Activated T-helper 1 cell treated with anti-CD3 and anti-CD28 coated beads, Interleukin-12 subunit alpha, Interleukin-12 subunit beta, Interleukin-2, Interleukin-4 antibody, amounts not matched to agents 30 ng/mL and 10 ng/mL and 1 ng/mL, durations not matched to agents 14 hours and 24 hours and 36 hours (primary cell): ENCODE measurements around the gene SENP8. TPM values are rescaled to one million over a fixed set of nuclear protein-coding genes. Genes with fewer than 3 reads are reported as not detected.

Experiments used
- DNase-seq: peaks from one replicate; pipeline ENCODE4 v3.0.0; 2021; ENCODE audit warnings: low spot score
- H3K27ac Mint-ChIP-seq: one replicate; pipeline ENCODE4 v1.8.0; 2021; ENCODE audit warnings: mild to moderate bottlenecking, mixed read lengths
- H3K27me3 Mint-ChIP-seq: one replicate; pipeline ENCODE4 v1.8.0; 2022; ENCODE audit warnings: mild to moderate bottlenecking, moderate library complexity, mixed read lengths; ENCODE audit not compliant: insufficient read depth
- H3K36me3 Mint-ChIP-seq: one replicate; pipeline ENCODE4 v1.8.0; 2021; ENCODE audit warnings: low read depth, mixed read lengths
- H3K4me1 Mint-ChIP-seq: one replicate; pipeline ENCODE4 v1.8.0; 2021; ENCODE audit warnings: low read depth, mixed read lengths
- H3K4me3 Mint-ChIP-seq: one replicate; pipeline ENCODE4 v1.8.0; 2021; ENCODE audit warnings: mild to moderate bottlenecking, moderate library complexity, mixed read lengths
- H3K9me3 Mint-ChIP-seq: one replicate; pipeline ENCODE4 v1.8.0; 2021; ENCODE audit warnings: mixed read lengths
- intact Hi-C: fragments of 100-400 bp; cut with micrococcal nuclease; formaldehyde crosslinking; loops from one replicate; pipeline ENCODE4 v1.15.1; 2024
- total RNA-seq: library from RNA; stranded (reverse); gene quantifications from 2 replicates; pipeline ENCODE4 v1.2.3, GENCODE V29; 2022

SENP8 gene
- total RNA-seq, 1 donor from 2014 or later, result 1.5 TPM

DNA sequence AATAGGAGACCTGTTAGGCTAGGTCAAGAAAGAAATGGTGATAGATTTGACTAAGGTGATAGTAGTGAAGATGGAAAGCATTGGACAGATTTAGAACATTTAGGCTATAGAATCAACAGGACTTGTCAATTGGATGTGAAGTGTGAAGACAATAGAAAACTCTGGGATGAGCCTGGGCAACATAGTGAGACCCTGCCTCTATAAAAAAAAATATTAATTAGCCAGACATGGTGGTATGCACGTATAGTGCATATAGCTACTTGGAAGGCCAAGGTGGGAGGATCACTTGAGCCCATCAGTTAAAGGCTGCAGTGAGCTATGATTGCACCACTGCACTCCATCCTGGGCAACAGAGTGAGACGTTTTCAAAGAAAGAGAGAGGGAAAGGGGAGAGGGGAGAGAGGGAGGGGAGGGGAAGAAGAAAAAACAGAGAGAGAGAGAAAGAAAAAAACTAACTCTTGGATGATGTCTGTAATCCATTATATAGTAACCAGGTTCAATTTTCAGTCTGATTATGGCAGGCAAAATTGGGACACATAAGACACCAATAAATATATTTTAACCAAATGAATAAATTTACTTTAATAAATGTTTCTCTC lies 9.6 kb downstream of the SENP8 start:
- intact Hi-C loops, result no loop called here
- no peaks in the 10 kb centered on the region for H3K9me3 Mint-ChIP-seq
- no peaks in the 10 kb centered on the region for H3K36me3 Mint-ChIP-seq
- H3K27ac Mint-ChIP-seq, result no peak overlapping the region
- H3K4me3 Mint-ChIP-seq, result no peak overlapping the region
- no peaks in the 10 kb centered on the region for H3K4me1 Mint-ChIP-seq
- H3K27me3 Mint-ChIP-seq, result peaks cover 14% of the 10 kb centered on the region
- no peak for DNase-seq

DNA sequence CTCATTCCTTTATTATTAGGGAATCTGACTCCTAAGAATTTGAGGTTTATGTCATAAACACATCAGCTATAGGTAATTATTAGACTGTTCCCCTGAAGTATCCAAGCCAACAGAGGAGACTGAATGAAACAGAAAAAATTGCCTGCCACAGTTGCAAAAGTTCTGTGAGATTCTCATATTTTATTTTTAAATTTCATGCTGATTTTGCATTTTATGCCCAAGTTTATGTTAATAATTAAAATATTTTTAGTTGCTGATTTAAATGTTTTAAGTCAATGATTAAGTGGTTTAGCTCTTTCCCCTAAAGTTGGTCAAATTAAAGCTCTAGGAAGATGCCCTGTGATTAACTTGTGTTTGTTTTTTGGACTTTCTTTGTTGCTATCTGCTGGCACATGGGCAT lies 10.2 kb downstream of the SENP8 start:
- DNase-seq, result no peak
- H3K36me3 Mint-ChIP-seq, result no peaks in the 10 kb centered on the region
- H3K4me3 Mint-ChIP-seq, result no peak overlapping the region
- no peaks in the 10 kb centered on the region for H3K9me3 Mint-ChIP-seq
- H3K4me1 Mint-ChIP-seq, result no peaks in the 10 kb centered on the region
- H3K27me3 Mint-ChIP-seq, result peaks cover 17% of the 10 kb centered on the region
- no peak overlapping the region for H3K27ac Mint-ChIP-seq
- intact Hi-C loops, result no loop called here

DNA sequence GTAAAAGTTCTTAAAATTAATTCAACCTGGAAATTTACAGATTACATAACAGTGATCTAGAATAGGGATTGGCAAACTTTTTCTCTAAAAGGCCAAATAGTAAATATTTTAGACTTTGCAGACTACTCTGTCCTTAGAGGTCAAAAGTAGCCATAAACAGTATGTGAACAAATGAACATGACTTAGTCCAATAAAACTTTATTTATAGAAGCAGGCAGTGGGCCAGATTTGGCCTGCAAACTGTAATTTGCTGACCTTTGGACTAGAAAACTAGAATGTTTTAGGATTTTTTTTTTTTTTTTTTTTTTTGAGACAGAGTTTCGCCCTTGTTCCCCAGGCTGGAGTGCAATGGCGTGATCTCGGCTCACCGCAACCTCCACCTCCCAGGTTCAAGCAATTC lies 12.1 kb downstream of the SENP8 start:
- Mint-ChIP-seq H3K27ac (no peak overlapping the region), H3K27me3 (peaks cover 15% of the 10 kb centered on the region), H3K9me3 (no peaks in the 10 kb centered on the region), H3K4me1 (no peaks in the 10 kb centered on the region), H3K36me3 (no peaks in the 10 kb centered on the region), H3K4me3 (no peak overlapping the region)
- intact Hi-C loops, result no loop called here
- DNase-seq, result no peak

DNA sequence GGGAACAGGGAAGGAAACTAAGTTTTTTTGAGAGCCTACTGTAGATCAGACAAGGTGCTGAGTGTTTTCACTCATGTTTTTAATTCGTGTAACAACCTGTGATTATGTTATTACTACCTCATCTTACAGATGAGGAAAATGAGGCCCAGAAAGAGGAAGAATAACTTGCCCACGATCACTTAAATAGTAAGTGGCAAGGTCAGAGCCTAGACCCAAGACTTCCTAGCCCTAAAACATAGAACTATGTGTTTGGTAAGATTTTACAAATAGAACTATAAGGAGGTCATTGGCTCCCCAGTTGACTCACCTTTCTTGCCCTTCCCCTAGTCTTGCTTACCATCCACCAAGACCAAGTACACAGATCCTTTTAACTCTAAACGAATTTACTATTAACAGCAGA lies 13.7 kb downstream of the SENP8 start:
- H3K4me3 Mint-ChIP-seq, result no peak overlapping the region
- H3K9me3 Mint-ChIP-seq, result no peaks in the 10 kb centered on the region
- H3K36me3 Mint-ChIP-seq, result no peaks in the 10 kb centered on the region
- H3K27me3 Mint-ChIP-seq, result peaks cover 15% of the 10 kb centered on the region
- intact Hi-C loops, result no loop called here
- no peaks in the 10 kb centered on the region for H3K4me1 Mint-ChIP-seq
- H3K27ac Mint-ChIP-seq, result no peak overlapping the region
- DNase-seq, result no peak

DNA sequence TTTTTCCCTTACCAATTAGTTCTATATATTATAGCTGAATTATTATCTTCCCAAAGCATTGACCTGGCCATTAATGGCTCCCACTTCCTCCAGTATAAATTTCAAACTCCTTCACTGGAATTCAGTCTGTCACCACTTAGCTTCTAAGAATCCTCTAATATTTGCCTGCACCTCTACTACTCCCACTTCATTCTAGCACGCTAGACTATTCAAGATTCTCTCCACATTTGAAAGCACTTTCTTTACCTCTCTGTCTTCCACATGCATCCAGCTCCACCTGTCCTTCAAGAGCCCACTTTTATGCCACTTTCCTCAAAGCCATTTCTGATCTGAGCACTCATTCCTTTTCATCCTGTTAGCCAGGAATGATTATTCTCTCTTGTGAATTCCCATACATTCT lies 15.0 kb downstream of the SENP8 start:
- no peaks in the 10 kb centered on the region for H3K4me1 Mint-ChIP-seq
- DNase-seq, result no peak
- no peaks in the 10 kb centered on the region for H3K9me3 Mint-ChIP-seq
- H3K4me3 Mint-ChIP-seq, result no peak overlapping the region
- no peaks in the 10 kb centered on the region for H3K36me3 Mint-ChIP-seq
- H3K27ac Mint-ChIP-seq, result no peak overlapping the region
- peaks cover 9% of the 10 kb centered on the region for H3K27me3 Mint-ChIP-seq
- intact Hi-C loops, result no loop called here

DNA sequence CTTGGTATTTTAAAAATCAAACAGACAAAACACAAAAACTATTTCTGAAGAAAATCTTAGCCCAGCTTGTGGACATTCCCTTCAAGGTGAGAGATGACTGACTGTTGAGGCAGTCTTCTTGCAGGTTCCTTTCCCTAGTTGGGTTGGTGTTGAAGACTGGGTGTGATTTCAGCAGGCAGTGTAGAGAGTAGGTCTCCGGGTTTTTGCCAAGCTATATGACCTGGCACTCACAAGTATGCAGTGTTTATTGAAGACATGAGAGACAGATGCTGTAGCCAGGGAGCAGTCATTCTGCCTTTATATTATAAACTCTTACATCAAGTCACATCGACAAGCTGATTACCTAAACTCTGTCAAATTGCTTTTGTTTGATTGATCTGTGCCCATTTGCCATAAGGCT lies 17.5 kb downstream of the SENP8 start:
- Mint-ChIP-seq H3K4me3 (no peak overlapping the region), H3K27me3 (peaks cover 7% of the 10 kb centered on the region), H3K4me1 (no peaks in the 10 kb centered on the region), H3K36me3 (no peaks in the 10 kb centered on the region), H3K27ac (no peak overlapping the region), H3K9me3 (no peaks in the 10 kb centered on the region)
- DNase-seq, result no peak
- intact Hi-C loops, result no loop called here

DNA sequence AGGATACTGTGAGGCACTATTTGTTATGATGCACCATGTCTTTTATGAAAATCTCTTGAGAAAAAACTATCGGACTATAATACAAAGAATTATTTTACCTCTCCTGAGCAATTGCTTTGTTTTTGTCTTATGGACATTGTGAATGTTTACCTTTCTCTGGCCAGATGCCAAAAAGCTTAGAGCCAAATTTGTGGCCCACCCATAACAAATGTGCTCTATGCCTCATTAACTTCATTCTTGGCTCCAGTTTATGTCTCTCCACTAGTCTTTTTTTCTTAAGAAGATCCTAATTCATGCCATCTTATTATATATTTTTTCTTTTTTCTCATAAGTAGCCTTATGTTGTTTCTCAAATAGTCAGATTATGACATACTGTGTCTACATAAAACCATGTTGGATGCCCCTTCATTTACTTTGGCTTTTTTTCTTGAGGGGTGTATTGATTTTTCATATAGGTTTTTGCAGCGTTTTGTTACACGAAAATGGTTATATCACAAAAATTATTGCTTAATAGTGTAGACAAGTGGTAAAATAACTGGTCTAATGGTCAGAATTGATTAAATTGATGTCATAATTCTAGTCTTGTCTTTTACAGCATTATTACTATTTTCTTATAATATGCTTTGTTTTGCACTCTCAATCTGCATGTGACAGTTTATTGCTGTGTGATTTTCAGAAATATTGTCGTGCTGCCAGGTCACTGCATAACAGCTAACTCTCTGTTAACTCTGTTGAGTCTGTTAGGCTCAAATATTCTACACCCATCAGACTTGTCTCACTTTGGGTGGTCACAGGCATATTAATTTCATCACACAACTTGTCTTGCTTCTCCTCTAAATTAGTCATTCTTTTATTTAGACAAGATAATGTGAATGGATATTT lies 18.2 kb downstream of the SENP8 start:
- Mint-ChIP-seq H3K27me3 (peaks cover 7% of the 10 kb centered on the region), H3K4me1 (peaks cover 4% of the 10 kb centered on the region), H3K27ac (no peak overlapping the region), H3K9me3 (no peaks in the 10 kb centered on the region), H3K36me3 (no peaks in the 10 kb centered on the region), H3K4me3 (no peak overlapping the region)
- intact Hi-C loops, result no loop called here
- DNase-seq, result no peak

DNA sequence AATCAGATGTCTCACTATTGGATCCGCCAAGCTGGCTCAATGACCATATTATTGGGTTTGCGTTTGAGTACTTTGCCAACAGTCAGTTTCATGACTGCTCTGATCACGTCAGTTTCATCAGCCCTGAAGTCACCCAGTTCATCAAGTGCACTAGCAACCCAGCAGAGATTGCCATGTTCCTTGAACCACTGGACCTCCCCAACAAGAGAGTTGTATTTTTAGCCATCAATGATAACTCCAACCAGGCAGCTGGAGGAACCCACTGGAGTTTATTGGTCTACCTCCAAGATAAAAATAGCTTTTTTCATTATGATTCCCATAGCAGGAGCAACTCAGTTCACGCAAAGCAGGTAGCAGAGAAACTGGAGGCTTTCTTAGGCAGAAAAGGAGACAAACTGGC lies 21.5 kb downstream of the SENP8 start:
- H3K4me3 Mint-ChIP-seq, result no peak overlapping the region
- H3K27me3 Mint-ChIP-seq, result peaks cover 5% of the 10 kb centered on the region
- H3K27ac Mint-ChIP-seq, result no peak overlapping the region
- H3K36me3 Mint-ChIP-seq, result no peaks in the 10 kb centered on the region
- no peaks in the 10 kb centered on the region for H3K9me3 Mint-ChIP-seq
- DNase-seq, result no peak
- intact Hi-C loops, result no loop called here
- H3K4me1 Mint-ChIP-seq, result peaks cover 8% of the 10 kb centered on the region

DNA sequence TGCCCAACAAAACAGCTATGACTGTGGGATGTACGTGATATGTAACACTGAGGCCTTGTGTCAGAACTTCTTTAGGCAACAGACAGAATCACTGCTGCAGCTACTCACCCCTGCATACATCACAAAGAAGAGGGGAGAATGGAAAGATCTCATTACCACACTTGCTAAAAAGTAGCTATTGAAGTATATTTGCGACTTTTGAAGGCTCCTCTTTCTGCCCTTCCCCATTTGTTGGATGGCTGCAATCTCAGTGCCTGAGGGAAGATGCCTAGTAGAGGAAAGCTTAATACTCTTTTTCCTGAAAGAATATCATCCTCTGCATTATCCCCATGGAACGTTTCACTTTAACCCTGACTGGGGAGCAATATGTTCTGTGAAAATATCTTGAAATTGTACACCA lies 21.9 kb downstream of the SENP8 start:
- Mint-ChIP-seq H3K36me3 (no peaks in the 10 kb centered on the region), H3K4me1 (peaks cover 8% of the 10 kb centered on the region), H3K27ac (no peak overlapping the region), H3K4me3 (no peak overlapping the region), H3K27me3 (peaks cover 5% of the 10 kb centered on the region), H3K9me3 (no peaks in the 10 kb centered on the region)
- intact Hi-C loops, result no loop called here
- no peak for DNase-seq

DNA sequence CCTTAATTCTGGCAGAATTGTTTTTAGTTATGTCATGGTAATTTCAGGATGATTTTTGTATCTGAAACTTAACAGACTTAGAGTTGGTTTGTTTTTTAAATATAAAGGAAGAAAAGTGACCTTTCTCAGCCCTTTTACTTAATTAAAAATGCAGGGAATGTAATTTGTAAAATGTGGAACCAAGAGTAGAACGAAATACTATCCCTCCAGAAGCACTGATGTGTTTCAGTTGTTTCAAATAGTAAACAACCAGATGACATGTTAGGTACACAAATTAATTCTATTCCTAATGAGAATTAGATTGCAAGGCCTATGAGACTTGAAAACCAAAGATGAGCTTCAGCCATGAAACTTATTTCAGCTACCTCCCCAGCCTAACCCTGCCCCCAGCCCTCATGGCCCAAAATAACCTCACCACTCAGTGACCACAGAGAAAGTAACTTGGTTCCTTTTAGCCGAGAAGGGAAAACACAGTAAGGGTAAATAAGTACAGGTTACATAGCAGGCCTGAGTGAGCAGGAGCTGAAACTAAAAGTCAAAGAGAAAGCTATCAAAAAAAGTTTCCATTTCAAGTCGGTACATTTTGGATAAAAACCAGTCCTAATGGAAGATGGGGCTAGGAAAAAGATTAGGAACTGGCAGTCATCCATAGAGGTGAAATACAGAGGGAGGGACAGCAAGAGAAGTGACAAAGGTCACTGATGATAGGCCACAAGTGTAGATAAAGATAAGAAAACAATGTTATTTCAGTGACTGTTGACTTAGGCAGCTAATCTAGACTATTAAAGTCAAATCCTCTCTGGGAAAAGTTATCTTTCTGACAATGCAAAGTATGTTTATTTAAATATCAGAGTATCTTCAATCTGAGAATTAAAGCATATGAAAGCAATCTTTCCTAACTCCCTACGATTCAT lies 23.2 kb downstream of the SENP8 start:
- Mint-ChIP-seq H3K27ac (no peak overlapping the region), H3K4me3 (no peak overlapping the region), H3K4me1 (peaks cover 8% of the 10 kb centered on the region), H3K27me3 (peaks cover 10% of the 10 kb centered on the region), H3K36me3 (no peaks in the 10 kb centered on the region), H3K9me3 (no peaks in the 10 kb centered on the region)
- intact Hi-C loops, result loop anchor here (1.0 kb wide), 1 partner anchor 23 kb away; the partner anchor contains the start of genes MYO9A and SENP8
- DNase-seq, result no peak

DNA sequence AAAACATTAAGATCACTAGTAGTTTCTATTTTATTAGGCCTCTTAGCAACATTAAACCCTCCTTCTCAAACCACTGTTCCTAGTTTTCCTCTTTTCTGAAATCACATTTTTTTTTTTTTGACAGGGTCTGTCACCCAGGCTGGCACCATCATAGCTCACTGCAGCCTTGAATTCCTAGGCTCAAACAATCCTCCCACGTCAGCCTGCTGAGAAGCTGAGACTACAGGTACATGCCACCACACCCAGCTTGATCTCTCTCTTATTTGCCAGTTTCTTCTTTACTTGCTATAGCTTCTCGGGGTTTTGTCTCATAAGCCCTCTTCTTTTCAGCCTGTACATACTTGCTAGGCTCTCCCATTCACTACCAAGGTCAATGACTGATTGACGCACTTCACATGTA lies 28.0 kb downstream of the SENP8 start:
- Mint-ChIP-seq H3K9me3 (no peaks in the 10 kb centered on the region), H3K27ac (no peak overlapping the region), H3K4me3 (no peak overlapping the region), H3K36me3 (no peaks in the 10 kb centered on the region), H3K4me1 (peaks cover 6% of the 10 kb centered on the region), H3K27me3 (peaks cover 7% of the 10 kb centered on the region)
- DNase-seq, result no peak
- intact Hi-C loops, result no loop called here

DNA sequence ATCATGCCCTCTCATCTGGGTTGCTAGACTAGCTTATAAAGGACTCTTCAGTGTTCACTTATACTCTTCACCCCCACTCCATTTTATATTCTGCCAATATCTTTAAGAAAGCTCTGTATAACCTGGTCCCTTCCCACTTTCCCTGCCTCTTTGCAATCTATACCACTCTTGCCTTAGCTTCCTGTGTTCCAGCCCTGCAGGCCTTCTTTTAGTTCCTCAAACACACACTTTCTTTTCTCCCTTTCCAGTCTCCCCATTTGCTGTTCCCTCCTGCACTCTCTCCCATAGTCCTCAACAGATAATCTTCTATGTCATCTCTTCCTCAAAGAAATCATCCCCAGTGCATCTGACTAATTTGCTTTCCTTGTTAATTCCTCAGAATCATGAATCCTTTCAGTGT lies 28.7 kb downstream of the SENP8 start:
- no peak overlapping the region for H3K4me3 Mint-ChIP-seq
- intact Hi-C loops, result no loop called here
- H3K36me3 Mint-ChIP-seq, result no peaks in the 10 kb centered on the region
- H3K4me1 Mint-ChIP-seq, result no peaks in the 10 kb centered on the region
- no peak for DNase-seq
- H3K9me3 Mint-ChIP-seq, result no peaks in the 10 kb centered on the region
- H3K27ac Mint-ChIP-seq, result no peak overlapping the region
- peaks cover 7% of the 10 kb centered on the region for H3K27me3 Mint-ChIP-seq

DNA sequence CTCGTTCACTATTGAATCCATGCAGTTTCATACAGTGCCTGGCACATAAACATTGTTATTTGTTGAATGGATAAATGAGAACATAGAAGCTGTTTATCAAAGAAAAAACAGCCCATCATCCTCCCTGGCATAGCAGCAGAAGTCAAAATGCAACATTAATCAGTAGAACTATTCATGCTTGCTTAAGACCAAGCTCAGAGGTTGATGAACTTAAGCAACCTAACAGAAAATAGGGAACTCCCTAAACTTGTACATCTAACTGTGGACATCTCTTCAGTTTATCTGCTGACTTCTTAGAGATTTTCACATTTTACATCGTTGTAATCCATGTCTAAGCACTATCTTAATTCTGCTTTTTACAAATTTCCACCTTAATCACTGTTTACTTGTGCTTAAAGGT lies 29.2 kb downstream of the SENP8 start:
- peaks cover 7% of the 10 kb centered on the region for H3K27me3 Mint-ChIP-seq
- intact Hi-C loops, result no loop called here

More for the DNA sequence above, 29.2 kb downstream of the SENP8 start:
- Mint-ChIP-seq H3K9me3 (no peaks in the 10 kb centered on the region), H3K4me3 (no peak overlapping the region), H3K36me3 (no peaks in the 10 kb centered on the region), H3K4me1 (no peaks in the 10 kb centered on the region), H3K27ac (no peak overlapping the region)
- DNase-seq, result no peak
